HUES64 (cell line): ENCODE measurements around the gene HACD3.

Experiments used
- H3K27ac ChIP-seq: 2 replicates; pipeline ENCODE4 v1.7.0; 2013; ENCODE audit warnings: low read depth, low read length, inconsistent platforms
- H3K27me3 ChIP-seq: 2 replicates; pipeline ENCODE4 v1.6.1; 2013; ENCODE audit warnings: mild to moderate bottlenecking, low read length; ENCODE audit not compliant: insufficient read depth
- H3K36me3 ChIP-seq: 2 replicates; pipeline ENCODE4 v1.6.1; 2013; ENCODE audit warnings: mild to moderate bottlenecking, low read length; ENCODE audit not compliant: insufficient read depth
- H3K4me1 ChIP-seq: 2 replicates; pipeline ENCODE4 v1.6.1; 2013; ENCODE audit warnings: mild to moderate bottlenecking, low read length, moderate library complexity; ENCODE audit not compliant: insufficient read depth
- H3K4me3 ChIP-seq: 2 replicates; pipeline ENCODE4 v1.5.1; 2013; ENCODE audit warnings: mild to moderate bottlenecking, low read length, moderate library complexity
- H3K9ac ChIP-seq: 2 replicates; pipeline ENCODE4 v1.6.1; 2013; ENCODE audit warnings: mild to moderate bottlenecking, low read depth, low read length
- H3K9me3 ChIP-seq: 2 replicates; pipeline ENCODE4 v1.6.1; 2013; ENCODE audit warnings: low read depth, low read length; ENCODE audit not compliant: insufficient read depth
- WGBS: fragments of 150-250, 120-280 bp; methylation state at CpG from one replicate; pipeline ENCODE4 v1.1.7; 2013; ENCODE audit warnings: missing lambda C conversion rate; 5-methylcytosine and 5-hydroxymethylcytosine counted together

The HACD3 gene

GRCh38 chr15:65576664-65577063 lies 46.4 kb downstream of the HACD3 start:
- Histone ChIP-seq H3K36me3 (peaks cover 91% of the 10 kb centered on the region), H3K4me3 (no peak overlapping the region), H3K27me3 (no peaks in the 10 kb centered on the region), H3K4me1 (peaks cover 6% of the 10 kb centered on the region; the same call in 1 of the 2 replicates), H3K27ac (no peak overlapping the region), H3K9me3 (no peaks in the 10 kb centered on the region), H3K9ac (no peak overlapping the region)
- 90% methylated on average over 1 of the region's 1 CpG for whole genome bisulfite sequencing

- Histone ChIP-seq H3K4me3 (no peak overlapping the region), H3K9ac (no peak overlapping the region), H3K9me3 (no peaks in the 10 kb centered on the region), H3K4me1 (peaks cover 6% of the 10 kb centered on the region; the same call in 1 of the 2 replicates), H3K27ac (no peak overlapping the region), H3K27me3 (no peaks in the 10 kb centered on the region), H3K36me3 (peaks cover 90% of the 10 kb centered on the region)
- 91% methylated on average over 6 of the region's 6 CpGs for WGBS
These were observed 47.1 kb downstream of the HACD3 start for GRCh38 chr15:65577129-65577996.

GRCh38 chr15:65578904-65579728 lies 48.9 kb downstream of the HACD3 start:
- 82% methylated on average over 8 of the region's 8 CpGs for WGBS
- Histone ChIP-seq H3K4me3 (no peak overlapping the region), H3K27ac (peak overlapping the region; percentile 33), H3K9ac (no peak overlapping the region), H3K9me3 (no peaks in the 10 kb centered on the region), H3K36me3 (peaks cover 90% of the 10 kb centered on the region), H3K27me3 (no peaks in the 10 kb centered on the region), H3K4me1 (peaks cover 6% of the 10 kb centered on the region; the same call in 1 of the 2 replicates)

- Histone ChIP-seq H3K9me3 (no peaks in the 10 kb centered on the region), H3K36me3 (peaks cover 90% of the 10 kb centered on the region), H3K27me3 (no peaks in the 10 kb centered on the region), H3K9ac (no peak overlapping the region), H3K4me3 (no peak overlapping the region), H3K4me1 (peaks cover 6% of the 10 kb centered on the region; the same call in 1 of the 2 replicates), H3K27ac (0 out of 2 replicates have a peak overlapping the region, but pooled peaks have one; percentile 33)
- 91% methylated on average over 3 of the region's 3 CpGs for WGBS
These were observed 49.5 kb downstream of the HACD3 start for GRCh38 chr15:65579762-65580161.

GRCh38 chr15:65580287-65580686 lies 50.0 kb downstream of the HACD3 start:
- Histone ChIP-seq H3K27me3 (no peaks in the 10 kb centered on the region), H3K9ac (no peak overlapping the region), H3K4me1 (peaks cover 6% of the 10 kb centered on the region; the same call in 1 of the 2 replicates), H3K4me3 (no peak overlapping the region), H3K36me3 (peaks cover 93% of the 10 kb centered on the region), H3K27ac (no peak overlapping the region), H3K9me3 (no peaks in the 10 kb centered on the region)

- H3K27me3 ChIP-seq = no peaks in the 10 kb centered on the region
- peaks cover 87% of the 10 kb centered on the region for H3K36me3 ChIP-seq
- WGBS = 90% methylated on average over 1 of the region's 1 CpG
- no peak overlapping the region for H3K9ac ChIP-seq
- peaks cover 6% of the 10 kb centered on the region; the same call in 1 of the 2 replicates for H3K4me1 ChIP-seq
- H3K9me3 ChIP-seq = no peaks in the 10 kb centered on the region
- H3K27ac ChIP-seq = no peak overlapping the region
- no peak overlapping the region for H3K4me3 ChIP-seq
These were observed 53.4 kb downstream of the HACD3 start for GRCh38 chr15:65583701-65584100.

- Histone ChIP-seq H3K9me3 (no peaks in the 10 kb centered on the region), H3K4me3 (no peak overlapping the region), H3K4me1 (peaks cover 6% of the 10 kb centered on the region; the same call in 1 of the 2 replicates), H3K9ac (no peak overlapping the region), H3K36me3 (peaks cover 87% of the 10 kb centered on the region), H3K27me3 (no peaks in the 10 kb centered on the region), H3K27ac (no peak overlapping the region)
These were observed 54.0 kb downstream of the HACD3 start for GRCh38 chr15:65584241-65584640.

- 94% methylated on average over 1 of the region's 1 CpG for WGBS
- Histone ChIP-seq H3K9me3 (no peaks in the 10 kb centered on the region), H3K4me3 (no peak overlapping the region), H3K36me3 (peaks cover 90% of the 10 kb centered on the region), H3K9ac (no peak overlapping the region), H3K27me3 (no peaks in the 10 kb centered on the region), H3K27ac (no peak overlapping the region), H3K4me1 (no peaks in the 10 kb centered on the region)
These were observed 56.8 kb downstream of the HACD3 start for GRCh38 chr15:65587094-65587493.

GRCh38 chr15:65595960-65596359 lies 65.7 kb downstream of the HACD3 start:
- H3K27ac ChIP-seq = no peak overlapping the region
- no peaks in the 10 kb centered on the region for H3K4me1 ChIP-seq
- no peaks in the 10 kb centered on the region for H3K27me3 ChIP-seq
- no peaks in the 10 kb centered on the region for H3K9me3 ChIP-seq
- no peak overlapping the region for H3K9ac ChIP-seq
- H3K4me3 ChIP-seq = no peak overlapping the region
- WGBS = 71% methylated on average over 1 of the region's 3 CpGs
- peaks cover 89% of the 10 kb centered on the region for H3K36me3 ChIP-seq

GRCh38 chr15:65598468-65598867 lies 68.2 kb downstream of the HACD3 start:
- H3K27ac ChIP-seq = no peak overlapping the region
- H3K4me3 ChIP-seq = no peak overlapping the region
- H3K27me3 ChIP-seq = no peaks in the 10 kb centered on the region
- no peak overlapping the region; the same call in 1 of the 2 replicates for H3K9ac ChIP-seq
- no peaks in the 10 kb centered on the region for H3K9me3 ChIP-seq
- WGBS = 100% methylated on average over 2 of the region's 2 CpGs
- H3K4me1 ChIP-seq = no peaks in the 10 kb centered on the region
- H3K36me3 ChIP-seq = peaks cover 88% of the 10 kb centered on the region

GRCh38 chr15:65599677-65600076 lies 69.4 kb downstream of the HACD3 start:
- 97% methylated on average over 4 of the region's 5 CpGs for WGBS
- H3K4me3 ChIP-seq = no peak overlapping the region
- H3K27me3 ChIP-seq = no peaks in the 10 kb centered on the region
- no peaks in the 10 kb centered on the region for H3K4me1 ChIP-seq
- no peak overlapping the region for H3K9ac ChIP-seq
- no peaks in the 10 kb centered on the region for H3K9me3 ChIP-seq
- peaks cover 90% of the 10 kb centered on the region for H3K36me3 ChIP-seq
- H3K27ac ChIP-seq = no peak overlapping the region
